A673 (cell line): ENCODE data around the gene TSEN15. TPM values are rescaled to one million over a fixed set of nuclear protein-coding genes. Genes with fewer than 3 reads are reported as not detected.
A peak's percentile ranks its signal among the peaks of the same experiment; 100 is the strongest.

ENCODE experiments used
- BruUV-seq: library from RNA; stranded (reverse); fragments of 400-500 nt; replicated peaks from 2 replicates; lab custom pipeline; 2021; lab: Mats Ljungman, UMichigan
- CTCF ChIA-PET: fragments of 300-600 bp; sonication (Branson Sonifier 250); formaldehyde crosslinking; loops from one replicate; lab custom pipeline; 2022; ENCODE audit warnings: antibody characterized with exemption; lab: Charles Lee
- POLR2A ChIA-PET: fragments of 300-600 bp; sonication (Branson Sonifier 250); formaldehyde crosslinking; loops from one replicate; lab custom pipeline; 2022; ENCODE audit warnings: antibody characterized with exemption; ENCODE audit not compliant: low non-redundant PET; lab: Charles Lee
- DNase-seq: peaks from one replicate; pipeline ENCODE4 v3.0.0-alpha.2; 2015; ENCODE audit warnings: low spot score
- H3K27ac ChIP-seq: fragments of 200-600 bp; sonication (generic); 2 replicates; pipeline ENCODE4 v1.5.1; 2016; ENCODE audit warnings: mixed run types, low read depth, mild to moderate bottlenecking, mixed read lengths, antibody characterized with exemption, low read length; ENCODE audit not compliant: poor library complexity, severe bottlenecking
- H3K27me3 ChIP-seq: fragments of 200-600 bp; sonication (generic); replicated peaks from 2 replicates; pipeline ENCODE4 v1.6.1; 2017; ENCODE audit warnings: mixed run types, low read depth, mild to moderate bottlenecking, mixed read lengths, antibody characterized with exemption, low read length; ENCODE audit not compliant: insufficient read depth, poor library complexity
- H3K36me3 ChIP-seq: fragments of 200-600 bp; sonication (generic); 2 replicates; pipeline ENCODE4 v1.6.1; 2016; ENCODE audit warnings: mixed run types, mild to moderate bottlenecking, mixed read lengths, antibody characterized with exemption, low read length; ENCODE audit not compliant: insufficient read depth, poor library complexity, severe bottlenecking
- H3K4me1 ChIP-seq: fragments of 200-600 bp; sonication (generic); 2 replicates; pipeline ENCODE4 v1.6.1; 2017; ENCODE audit warnings: mixed run types, mild to moderate bottlenecking, mixed read lengths, antibody characterized with exemption, low read length; ENCODE audit not compliant: insufficient read depth, poor library complexity, severe bottlenecking
- H3K4me3 ChIP-seq: fragments of 200-600 bp; sonication (generic); 2 replicates; pipeline ENCODE4 v1.5.1; 2016; ENCODE audit warnings: low read depth, mixed run types, mild to moderate bottlenecking, mixed read lengths, low read length; ENCODE audit not compliant: poor library complexity, severe bottlenecking
- H3K9me3 ChIP-seq: fragments of 200-600 bp; sonication (generic); 2 replicates; pipeline ENCODE4 v1.6.1; 2016; ENCODE audit warnings: mixed run types, low read depth, mild to moderate bottlenecking, mixed read lengths, antibody characterized with exemption, low read length; ENCODE audit not compliant: poor library complexity, severe bottlenecking
- EZH2 ChIP-seq: fragments of 200-600 bp; sonication (generic); IDR thresholded peaks from 2 replicates; pipeline ENCODE4 v1.6.1; 2017; ENCODE audit warnings: borderline replicate concordance, low read depth, mild to moderate bottlenecking, mixed read lengths, antibody characterized with exemption, low read length; ENCODE audit not compliant: poor library complexity, severe bottlenecking
- intact Hi-C: fragments of 100-400 bp; cut with micrococcal nuclease; formaldehyde crosslinking; loops from one replicate; pipeline ENCODE4 v1.10.0; 2022; ENCODE audit not compliant: unreplicated experiment
- total RNA-seq: library from RNA; stranded (reverse); gene quantifications from 2 replicates; pipeline ENCODE4 v1.2.3, GENCODE V29; 2021
- TF ChIP-seq, protein P1 (sequence below): fragments of 300-800, 200-600 bp; sonication (generic); conservative IDR thresholded peaks from 2 replicates; pipeline ENCODE4 v1.5.1; 2017; ENCODE audit warnings: low read depth, mild to moderate bottlenecking, antibody characterized with exemption, low read length, moderate library complexity, mixed read lengths

Gene TSEN15
- total RNA-seq, 1 experiment from 2014 or later, result 57.0 TPM

DNA sequence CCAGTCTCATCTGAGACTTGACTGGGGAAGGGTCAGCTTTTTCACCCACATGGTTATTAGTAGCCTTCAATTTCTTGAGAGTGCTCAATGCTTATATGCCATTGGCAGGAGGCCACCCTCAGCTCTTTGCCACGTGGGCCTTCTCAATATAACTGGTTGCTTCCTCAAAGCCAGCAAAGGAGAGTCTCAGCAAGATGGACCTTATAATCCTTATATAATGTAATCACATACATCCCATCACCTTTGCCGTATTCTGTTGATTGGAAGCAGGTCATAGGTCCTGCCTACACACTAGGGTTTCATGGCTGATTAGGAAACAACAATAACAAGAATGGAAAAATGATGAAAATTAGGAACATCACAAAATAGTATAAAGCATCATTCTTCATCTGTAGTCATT, 22.9 kb downstream of the TSEN15 start:
- Histone ChIP-seq H3K27me3 (no peaks in the 10 kb centered on the region), H3K36me3 (peaks cover 23% of the 10 kb centered on the region), H3K4me1 (peaks cover 12% of the 10 kb centered on the region), H3K27ac (no peak overlapping the region), H3K9me3 (peaks cover 10% of the 10 kb centered on the region), H3K4me3 (no peak overlapping the region)
- BruUV-seq, result no TSS peak
- TF ChIP-seq, protein P1, sequence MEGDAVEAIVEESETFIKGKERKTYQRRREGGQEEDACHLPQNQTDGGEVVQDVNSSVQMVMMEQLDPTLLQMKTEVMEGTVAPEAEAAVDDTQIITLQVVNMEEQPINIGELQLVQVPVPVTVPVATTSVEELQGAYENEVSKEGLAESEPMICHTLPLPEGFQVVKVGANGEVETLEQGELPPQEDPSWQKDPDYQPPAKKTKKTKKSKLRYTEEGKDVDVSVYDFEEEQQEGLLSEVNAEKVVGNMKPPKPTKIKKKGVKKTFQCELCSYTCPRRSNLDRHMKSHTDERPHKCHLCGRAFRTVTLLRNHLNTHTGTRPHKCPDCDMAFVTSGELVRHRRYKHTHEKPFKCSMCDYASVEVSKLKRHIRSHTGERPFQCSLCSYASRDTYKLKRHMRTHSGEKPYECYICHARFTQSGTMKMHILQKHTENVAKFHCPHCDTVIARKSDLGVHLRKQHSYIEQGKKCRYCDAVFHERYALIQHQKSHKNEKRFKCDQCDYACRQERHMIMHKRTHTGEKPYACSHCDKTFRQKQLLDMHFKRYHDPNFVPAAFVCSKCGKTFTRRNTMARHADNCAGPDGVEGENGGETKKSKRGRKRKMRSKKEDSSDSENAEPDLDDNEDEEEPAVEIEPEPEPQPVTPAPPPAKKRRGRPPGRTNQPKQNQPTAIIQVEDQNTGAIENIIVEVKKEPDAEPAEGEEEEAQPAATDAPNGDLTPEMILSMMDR, result no peak
- TF ChIP-seq EZH2, result no peak
- intact Hi-C loops, result loop anchor here (2.0 to 10.0 kb wide), 3 partner anchors 148 to 588 kb away; no protein-coding TSS in a partner anchor
- ChIA-PET CTCF (no interaction called here), POLR2A (no interaction called here)
- DNase-seq, result no peak

DNA sequence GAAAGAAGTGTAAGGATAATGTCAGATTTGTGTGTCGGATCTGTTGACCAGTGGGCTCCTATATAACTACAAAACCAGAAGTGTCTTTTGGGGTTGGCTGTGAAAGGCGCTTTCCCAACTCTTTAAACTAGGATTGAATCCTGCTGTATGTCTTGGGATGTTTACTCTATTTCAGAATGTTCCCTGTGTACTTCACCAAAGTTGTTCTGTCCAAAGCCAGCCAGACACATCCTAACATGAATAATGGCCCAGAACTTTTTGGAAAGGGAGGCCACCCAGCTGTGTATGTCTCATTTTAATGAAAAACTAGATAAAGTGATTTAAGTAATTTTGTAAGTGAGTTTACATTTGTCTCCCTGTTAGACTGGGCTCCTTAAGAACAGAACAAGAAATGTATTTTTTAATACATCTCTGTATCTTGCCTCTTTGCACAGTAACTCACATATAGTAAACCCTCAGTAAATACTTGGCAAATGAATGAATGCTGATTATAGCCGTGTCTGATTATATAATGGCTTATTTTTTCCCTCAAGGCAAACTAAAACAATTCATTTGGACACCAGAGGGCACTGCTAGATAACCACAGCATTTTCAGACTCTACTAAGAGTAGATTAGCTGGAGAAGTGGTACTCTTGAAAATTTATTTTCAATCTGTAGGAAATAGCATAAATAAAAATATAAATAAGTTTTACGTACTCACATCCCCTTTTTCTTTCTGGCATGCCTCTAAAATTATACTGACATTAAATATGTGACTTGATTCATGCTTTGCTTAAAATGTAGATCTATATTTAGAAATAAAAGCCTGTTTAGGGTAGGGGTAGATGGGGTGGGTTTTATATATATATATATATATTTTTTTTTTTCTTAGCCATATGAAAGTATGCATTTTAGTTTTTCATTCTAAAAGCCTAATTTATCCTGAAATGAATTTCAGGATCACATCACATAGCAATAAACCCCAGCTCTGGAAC, 23.8 kb downstream of the TSEN15 start:
- H3K4me3 ChIP-seq, result no peak overlapping the region
- no peaks in the 10 kb centered on the region for H3K27me3 ChIP-seq
- TF ChIP-seq, protein P1, result peak; percentile 86
- TF ChIP-seq EZH2, result no peak
- BruUV-seq, result no TSS peak
- DNase-seq, result peak; percentile 86
- ChIA-PET POLR2A (no interaction called here), CTCF (interaction anchor here (0.7 to 2.6 kb wide), 4 partner anchors 77 to 589 kb away, joined by 3 to 27 read pairs (median 4); no protein-coding TSS in a partner anchor)
- H3K36me3 ChIP-seq, result peaks cover 23% of the 10 kb centered on the region
- peaks cover 10% of the 10 kb centered on the region for H3K9me3 ChIP-seq
- H3K27ac ChIP-seq, result peak overlapping the region; percentile 7
- peaks cover 13% of the 10 kb centered on the region for H3K4me1 ChIP-seq
- intact Hi-C loops, result loop anchor here (2.0 to 10.0 kb wide), 6 partner anchors 77 to 612 kb away; no protein-coding TSS in a partner anchor

DNA sequence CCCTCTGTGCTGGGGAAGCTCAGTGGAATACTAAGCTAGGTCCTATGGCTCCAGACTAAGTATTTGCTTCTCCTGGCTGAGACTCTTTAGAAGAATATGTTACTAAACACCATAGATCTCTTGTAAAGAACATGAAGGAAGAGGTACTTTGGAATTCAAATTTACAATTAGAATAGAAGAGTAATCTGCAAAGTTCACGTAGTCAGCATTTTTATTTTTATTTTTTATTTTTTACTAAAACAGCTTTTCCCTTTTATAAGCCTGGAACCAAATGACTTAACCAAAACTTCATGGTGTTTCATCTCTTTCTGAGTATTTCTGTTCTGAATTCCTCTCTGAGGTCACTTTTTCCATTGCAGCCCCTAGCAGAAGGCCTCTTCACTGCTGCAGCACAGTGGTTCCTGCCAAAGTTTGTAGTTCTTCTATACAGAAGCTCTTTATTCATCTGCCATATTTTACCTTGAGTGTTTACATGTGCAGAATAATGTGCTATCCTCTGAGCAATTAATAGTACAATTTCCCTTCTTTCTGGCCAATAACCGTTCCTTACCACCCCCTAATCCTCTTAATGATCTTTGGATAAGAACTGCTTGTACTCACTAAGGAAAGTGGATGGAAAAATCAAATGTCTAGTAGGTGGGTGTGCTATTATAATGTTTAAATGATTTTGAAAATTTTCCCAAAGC, 27.2 kb downstream of the TSEN15 start:
- DNase-seq, result no peak
- TF ChIP-seq, protein P1, result no peak
- no peak for TF ChIP-seq EZH2
- ChIA-PET CTCF (no interaction called here), POLR2A (no interaction called here)
- H3K27me3 ChIP-seq, result no peaks in the 10 kb centered on the region
- intact Hi-C loops, result loop anchor here (5.0 to 10.0 kb wide), 4 partner anchors 74 to 609 kb away; no protein-coding TSS in a partner anchor
- H3K36me3 ChIP-seq, result peaks cover 13% of the 10 kb centered on the region
- no peak overlapping the region for H3K27ac ChIP-seq
- H3K9me3 ChIP-seq, result peaks cover 10% of the 10 kb centered on the region
- H3K4me3 ChIP-seq, result no peak overlapping the region
- H3K4me1 ChIP-seq, result peaks cover 13% of the 10 kb centered on the region
- BruUV-seq, result no TSS peak
